Measurements from ENCODE around the gene DBN1. TPM values are rescaled to one million over a fixed set of nuclear protein-coding genes. Genes with fewer than 3 reads are reported as not detected.
A peak's percentile ranks its signal among the peaks of the same experiment; 100 is the strongest.

Gene DBN1
- total RNA-seq, 2 donors from 2014 or later = 30.2 to 55.1 TPM

DNA sequence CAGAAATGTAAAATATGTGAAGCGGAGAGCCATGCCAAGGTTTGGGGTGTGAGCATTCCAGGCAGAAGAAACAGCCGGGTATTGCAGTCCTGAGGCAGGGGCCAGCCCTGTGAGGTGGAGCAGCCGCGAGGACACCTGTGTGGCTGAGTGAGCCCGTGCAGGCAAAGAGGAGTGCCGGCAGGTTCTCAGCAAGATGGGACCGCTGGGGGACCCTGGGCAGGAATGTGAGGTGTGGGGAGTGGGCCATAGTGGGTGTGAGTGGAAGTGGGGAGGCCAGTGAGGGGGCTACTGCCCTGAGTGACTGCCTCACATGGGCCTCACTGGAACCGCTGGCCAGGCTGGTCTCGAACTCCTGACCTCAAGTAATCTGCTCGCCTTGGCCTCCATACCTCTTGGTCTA, 35.0 kb downstream of the DBN1 start:
- no peak for DNase-seq
- ATAC-seq = no peak
- intact Hi-C loops (cut with DNase I) = no loop called here

DNA sequence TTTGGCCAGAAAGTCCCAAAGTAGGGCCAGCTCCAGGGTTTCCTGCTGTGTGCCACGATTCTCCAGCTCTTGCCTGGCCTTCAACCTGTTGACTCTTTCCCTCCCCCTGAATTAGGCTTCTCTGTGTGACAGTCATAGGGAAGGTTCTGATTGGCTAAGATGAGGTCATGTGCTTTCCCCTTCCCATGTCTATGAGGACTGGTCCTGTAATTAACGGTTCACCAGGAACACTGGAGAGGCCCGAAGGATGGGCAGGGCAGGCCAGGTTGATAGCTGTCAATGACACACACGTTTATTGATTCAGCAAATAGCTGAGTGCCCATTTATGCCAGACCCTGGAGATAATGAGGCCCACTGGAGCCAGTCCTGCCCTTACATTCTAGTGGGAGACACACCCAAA, 35.8 kb downstream of the DBN1 start:
- intact Hi-C loops (cut with DNase I) = no loop called here
- no peak for ATAC-seq
- no peak for DNase-seq

DNA sequence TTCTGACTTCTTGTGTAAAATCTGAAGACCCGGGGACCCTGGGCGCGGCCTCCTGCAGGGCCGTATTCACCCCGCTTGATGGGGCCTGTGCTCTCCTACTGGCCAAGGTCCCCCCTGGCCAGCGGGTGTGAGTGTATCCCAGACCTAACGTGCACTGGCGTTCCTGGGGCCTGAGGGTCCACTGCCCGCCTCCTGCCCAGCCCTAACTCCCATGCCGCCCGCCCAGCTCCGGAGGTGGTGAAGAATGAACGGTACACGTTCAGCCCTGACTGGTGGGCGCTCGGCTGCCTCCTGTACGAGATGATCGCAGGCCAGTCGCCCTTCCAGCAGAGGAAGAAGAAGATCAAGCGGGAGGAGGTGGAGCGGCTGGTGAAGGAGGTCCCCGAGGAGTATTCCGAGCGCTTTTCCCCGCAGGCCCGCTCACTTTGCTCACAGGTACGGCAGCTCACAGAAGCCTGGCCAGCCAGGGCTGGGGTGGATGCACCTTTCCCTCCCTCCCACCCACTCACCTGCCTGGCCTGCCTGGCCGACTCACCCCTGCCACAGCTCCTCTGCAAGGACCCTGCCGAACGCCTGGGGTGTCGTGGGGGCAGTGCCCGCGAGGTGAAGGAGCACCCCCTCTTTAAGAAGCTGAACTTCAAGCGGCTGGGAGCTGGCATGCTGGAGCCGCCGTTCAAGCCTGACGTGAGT, 37.4 kb downstream of the DBN1 start:
- intact Hi-C loops (cut with DNase I) = no loop called here
- DNase-seq (no peak), ATAC-seq (no peak)

DNA sequence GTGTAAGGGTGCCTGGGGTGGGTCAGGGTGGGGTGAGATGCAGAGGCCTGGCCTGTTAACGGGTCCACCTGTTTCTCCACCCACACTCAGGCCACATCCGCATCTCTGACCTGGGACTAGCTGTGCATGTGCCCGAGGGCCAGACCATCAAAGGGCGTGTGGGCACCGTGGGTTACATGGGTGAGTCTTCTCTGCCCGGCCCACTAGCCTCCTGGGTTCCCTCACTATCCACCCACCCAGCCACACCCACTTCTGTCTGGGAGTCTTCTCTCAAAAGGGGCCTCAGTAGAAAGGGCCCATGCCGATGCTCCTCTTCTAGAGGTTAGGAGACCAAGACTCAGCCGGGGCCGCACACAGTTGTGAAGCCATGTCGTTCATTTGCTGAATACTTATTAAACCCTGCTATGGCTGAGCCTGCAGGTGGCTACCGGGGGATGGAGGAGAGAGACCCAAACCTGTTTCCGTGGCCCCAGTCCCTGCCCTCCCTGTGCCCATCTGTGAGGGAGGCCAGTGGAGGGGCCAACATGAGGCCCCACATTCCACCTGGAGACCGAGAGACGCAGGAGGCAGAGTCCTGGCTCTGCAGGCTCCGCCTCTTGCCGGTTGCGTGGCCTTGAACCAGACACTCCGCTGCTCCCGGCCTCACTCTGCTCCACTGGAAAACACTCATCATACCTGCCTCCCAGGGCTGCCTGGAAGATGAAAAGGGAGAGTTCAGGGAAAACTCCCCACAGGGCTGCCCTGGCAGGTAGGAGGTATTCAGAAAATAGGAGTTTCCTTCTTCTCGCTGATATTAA, 38.3 kb downstream of the DBN1 start:
- ATAC-seq = no peak
- DNase-seq = no peak
- intact Hi-C loops (cut with DNase I) = no loop called here

DNA sequence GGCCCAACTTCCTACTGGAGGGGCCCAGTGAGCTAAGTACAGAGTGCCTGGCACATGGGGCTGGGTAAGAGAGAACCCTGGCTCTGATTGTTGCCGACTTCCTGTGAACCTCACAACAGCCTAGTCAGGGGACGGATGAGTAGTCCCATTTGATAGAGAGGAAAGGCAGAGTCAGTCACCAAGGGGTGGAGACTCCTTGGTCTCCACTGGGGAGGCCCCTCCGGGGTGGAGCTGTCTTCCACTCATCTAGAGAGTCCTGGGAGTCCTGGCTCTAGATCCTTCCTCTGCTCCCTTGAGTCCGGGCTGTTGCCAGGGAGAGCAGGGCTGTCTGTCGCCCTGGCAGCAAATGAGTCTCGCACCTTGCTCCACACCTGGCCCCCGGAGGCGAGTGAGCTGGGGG, 39.0 kb downstream of the DBN1 start:
- DNase-seq = no peak
- intact Hi-C loops (cut with DNase I) = no loop called here
- ATAC-seq = no peak

DNA sequence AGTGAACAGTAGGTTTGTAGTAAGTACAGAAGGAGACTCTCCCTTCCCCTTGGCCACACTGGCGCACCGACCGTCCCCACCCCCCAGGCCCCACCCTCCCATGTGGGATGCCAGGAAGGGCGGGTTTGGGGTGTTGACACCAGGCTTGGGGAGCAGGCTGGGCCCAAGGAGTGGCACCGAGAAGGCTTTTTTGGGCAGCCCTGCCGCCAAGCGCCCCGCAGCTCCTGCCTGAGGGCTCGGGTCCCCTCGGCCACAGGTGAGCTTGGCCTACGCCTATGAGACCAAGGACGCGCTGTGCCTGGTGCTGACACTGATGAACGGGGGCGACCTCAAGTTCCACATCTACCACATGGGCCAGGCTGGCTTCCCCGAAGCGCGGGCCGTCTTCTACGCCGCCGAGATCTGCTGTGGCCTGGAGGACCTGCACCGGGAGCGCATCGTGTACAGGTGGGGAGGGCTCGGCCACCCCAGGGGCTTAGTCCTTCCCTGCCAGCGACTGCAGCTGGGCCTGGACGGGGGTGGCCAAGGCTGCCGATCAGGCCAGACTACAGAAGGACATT, 39.7 kb downstream of the DBN1 start:
- ATAC-seq = no peak
- no peak for DNase-seq
- intact Hi-C loops (cut with DNase I) = no loop called here

DNA sequence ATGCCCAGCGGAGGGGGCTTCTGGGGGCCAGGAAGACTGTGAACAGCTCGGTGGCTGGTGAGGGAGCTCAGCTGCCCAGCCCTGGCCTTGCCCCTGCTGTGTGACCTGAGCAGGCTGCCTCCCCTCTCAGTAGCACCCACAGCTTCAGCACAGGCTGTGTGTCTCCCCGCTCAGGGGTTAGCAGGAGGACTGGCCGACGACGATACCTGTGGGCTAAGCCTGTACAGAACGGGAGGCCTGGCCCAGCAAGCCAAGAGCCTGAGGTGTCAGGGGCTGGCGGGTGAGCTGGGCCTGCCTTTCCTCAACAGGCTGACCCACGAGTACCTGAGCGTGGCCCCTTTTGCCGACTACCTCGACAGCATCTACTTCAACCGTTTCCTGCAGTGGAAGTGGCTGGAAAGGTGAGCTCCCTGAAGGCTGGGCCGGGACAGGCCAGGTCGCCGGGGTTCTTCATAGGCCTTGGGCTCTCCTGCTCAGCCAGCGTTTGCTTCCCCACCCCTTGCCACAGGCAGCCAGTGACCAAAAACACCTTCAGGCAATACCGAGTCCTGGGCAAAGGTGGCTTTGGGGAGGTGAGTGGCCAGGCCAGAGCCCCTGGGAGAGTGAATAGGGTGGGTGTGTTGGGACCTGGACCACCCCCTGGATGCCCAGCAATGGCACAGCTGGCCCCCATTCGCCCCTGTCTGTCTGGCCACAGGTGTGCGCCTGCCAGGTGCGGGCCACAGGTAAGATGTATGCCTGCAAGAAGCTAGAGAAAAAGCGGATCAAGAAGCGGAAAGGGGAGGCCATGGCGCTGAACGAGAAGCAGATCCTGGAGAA, 40.4 kb downstream of the DBN1 start:
- ATAC-seq (no peak), DNase-seq (no peak)
- intact Hi-C loops (cut with DNase I) = no loop called here

DNA sequence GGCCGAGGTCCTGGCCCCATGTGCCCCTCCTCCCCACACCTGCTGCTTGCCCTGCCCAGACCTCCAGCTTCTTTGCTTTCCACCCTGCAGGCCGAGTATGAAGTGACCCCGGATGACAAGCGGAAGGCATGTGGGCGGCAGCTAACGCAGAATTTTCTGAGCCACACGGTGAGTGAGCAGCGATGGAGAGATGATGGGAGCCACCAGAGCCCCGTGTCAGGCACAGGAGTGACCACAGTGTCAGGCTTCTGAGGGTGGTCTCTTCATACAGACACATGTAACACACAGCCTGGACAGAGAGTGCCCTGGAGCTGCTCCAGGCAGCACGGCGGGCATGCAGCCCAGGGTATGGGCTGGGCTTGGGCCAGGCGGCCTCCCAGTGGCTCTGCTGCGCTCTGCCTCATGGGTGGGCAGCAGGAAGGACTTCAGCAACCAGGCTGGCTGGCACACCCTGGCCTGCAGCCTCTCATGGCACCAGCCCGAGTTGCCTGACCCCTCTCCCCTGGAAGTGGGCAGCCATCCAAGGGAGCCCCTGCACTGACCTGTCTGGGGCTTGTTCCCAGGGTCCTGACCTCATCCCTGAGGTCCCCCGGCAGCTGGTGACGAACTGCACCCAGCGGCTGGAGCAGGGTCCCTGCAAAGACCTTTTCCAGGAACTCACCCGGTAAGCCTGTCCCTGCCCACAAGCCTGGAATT, 41.1 kb downstream of the DBN1 start:
- no peak for DNase-seq
- intact Hi-C loops (cut with DNase I) = no loop called here
- peak; percentile 24 to 79 for ATAC-seq

DNA sequence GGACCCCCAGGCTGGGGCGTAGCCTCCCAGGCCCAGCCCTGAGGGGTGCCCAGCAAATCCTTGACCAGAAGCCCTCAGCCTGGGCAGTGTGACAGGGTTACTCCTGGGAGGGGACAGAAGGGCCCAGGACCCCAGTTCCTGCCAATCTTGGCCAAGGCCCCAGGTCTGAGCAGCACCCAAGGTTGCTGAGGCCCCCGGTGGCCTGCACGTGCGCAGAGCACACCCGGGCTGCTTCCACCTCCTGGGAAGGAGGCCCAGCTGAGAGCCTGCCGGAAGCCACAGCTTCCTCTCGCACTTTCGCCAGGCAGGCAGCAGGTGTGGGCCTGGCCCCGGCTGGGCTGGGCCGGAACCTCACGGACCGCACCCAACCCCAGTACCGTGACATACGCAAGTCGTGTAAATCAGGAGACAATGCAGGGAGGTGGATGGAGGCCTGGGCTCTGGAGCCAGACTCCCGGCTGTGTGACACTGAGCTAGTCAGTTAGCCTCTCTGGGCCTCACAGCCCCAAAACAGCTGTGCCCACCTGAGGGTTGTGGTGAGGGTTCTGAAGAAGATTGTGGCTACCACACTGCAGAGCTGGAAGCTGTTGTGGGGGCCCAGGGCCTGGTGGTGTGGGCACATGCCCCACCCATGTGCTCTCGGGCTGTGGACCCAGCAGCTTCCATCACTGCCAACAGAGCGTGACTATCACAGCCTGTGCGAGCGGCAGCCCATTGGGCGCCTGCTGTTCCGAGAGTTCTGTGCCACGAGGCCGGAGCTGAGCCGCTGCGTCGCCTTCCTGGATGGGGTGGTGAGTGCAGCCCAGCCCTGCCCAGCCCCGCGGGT, 41.9 kb downstream of the DBN1 start:
- intact Hi-C loops (cut with DNase I) = no loop called here
- DNase-seq (no peak), ATAC-seq (peak in 1 of 2 donors; percentile 6)

DNA sequence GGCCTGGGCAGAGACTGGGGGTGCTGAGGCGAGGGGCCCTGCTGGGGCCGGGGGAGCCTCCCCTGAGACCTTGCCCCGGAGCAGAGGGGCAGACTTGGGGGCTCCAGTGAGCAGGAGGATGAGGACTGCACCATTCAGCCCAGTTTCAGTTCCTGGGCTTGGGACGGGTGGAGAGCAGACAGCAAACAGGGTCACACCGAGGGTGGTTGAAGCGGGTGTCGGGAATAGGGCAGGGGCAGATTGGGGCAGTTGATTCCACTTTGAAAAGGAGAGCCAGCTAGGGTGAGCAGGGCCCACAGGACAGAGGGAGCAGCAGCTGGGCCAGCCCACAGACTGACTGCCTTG, 42.5 kb downstream of the DBN1 start:
- ATAC-seq (no peak), DNase-seq (no peak)
- intact Hi-C loops (cut with DNase I) = no loop called here

DNA sequence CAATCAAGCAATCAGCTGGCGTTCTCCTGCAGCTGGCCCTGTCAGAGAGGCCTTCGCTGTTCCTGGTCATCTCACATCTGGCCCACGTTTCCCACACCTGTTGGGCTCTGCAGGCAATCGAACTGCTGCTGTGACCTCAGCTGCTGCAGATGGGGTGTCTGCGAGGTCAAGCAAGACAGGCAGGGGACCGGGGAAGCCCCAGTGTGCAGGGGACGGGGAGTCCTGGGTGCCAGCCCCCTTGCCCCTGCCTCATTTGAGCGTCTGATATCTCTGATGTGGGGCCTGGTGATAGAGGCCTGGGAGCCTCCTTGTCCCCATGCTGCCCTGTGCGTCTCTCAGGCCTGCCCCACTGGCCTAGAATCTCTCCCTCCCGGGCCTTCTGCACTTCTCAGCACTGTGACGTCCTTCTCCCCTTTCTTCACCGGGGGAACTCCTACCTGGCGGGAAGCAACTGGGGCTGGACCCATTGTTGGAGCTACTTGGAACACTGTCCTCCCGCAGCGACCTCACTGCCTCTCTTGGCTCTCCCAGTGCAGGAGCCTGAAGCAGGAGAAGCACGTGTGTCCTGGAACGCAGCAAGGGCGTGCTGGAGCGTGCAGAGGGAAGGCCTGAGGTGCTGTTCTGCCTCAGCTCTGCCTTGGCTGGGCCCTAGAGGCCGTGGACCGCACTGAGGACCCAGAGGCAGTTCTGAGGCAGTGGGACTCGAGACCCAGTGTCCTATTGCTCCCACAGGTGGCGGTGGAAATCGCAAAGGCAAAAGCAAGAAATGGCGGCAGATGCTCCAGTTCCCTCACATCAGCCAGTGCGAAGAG, 43.1 kb downstream of the DBN1 start:
- ATAC-seq (no peak), DNase-seq (no peak)
- intact Hi-C loops (cut with DNase I) = no loop called here

DNA sequence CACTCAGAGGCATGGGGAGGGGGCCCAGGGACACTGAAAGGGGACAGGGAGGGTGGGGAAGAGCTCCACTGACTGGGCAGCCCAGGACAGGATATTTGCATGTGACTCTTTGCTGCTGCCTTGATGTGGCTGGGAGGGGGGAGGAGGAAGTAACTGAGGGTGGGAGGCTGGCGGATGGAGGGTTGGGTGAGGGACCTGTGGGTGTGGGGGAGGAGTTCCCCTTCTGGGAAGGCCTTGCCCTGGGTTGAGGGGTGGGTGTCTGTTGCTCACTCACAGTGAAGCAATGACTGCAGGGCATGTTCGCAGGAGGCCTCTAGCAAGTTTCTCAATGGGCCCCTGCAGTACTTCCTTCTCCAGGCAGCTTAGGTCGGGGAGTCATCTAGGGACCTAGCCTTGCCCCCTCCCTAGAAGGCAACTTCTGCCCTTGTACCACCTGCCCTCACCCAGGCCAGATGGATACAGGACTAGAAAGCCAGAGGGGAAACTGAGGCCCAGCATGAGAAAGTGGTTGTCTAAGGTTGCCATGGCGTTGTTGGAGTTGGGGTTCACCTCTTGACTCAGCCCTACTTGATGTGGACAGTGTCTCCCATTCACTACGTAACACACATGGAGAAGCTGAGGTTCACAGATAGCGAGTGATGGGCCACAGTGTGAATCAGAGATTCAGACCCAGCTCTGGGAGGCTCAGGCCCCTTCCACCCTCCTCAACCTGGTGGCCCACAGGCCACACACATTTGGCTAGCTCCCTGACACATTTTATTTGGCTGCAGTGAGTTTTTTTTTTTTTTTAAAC, 44.0 kb downstream of the DBN1 start:
- intact Hi-C loops (cut with DNase I) = no loop called here
- ATAC-seq (peak in 1 of 2 donors; percentile 1), DNase-seq (peak; percentile 72)

DNA sequence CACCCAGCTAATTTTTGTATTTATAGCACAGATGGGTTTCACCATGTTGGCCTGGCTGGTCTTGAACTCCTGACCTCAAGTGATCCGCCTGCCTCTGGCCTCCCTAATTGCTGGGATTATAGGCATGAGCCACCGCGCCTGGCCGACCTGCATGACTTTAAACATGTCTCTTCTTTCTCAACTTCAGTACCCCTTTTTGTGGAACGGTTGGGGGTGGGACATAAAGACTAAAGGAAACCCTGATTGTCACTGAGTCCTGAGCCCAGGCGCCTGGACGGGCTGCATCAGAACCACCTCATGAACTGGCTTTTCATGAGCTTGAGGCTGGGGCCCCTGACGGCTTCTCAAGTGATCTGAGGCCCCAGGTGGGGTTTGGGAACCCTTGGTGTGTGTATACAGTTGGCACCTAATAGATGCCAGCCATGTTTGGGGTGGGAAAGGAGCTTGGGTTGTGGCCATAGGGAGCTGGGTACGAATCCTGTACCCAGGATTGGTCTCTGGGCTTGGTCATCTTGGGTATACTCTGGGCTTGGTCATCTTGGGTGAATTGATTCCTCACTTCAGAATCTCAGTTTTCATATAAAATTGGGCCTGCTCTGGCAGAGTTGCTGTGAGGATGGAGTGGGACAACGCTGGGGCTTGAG, 44.7 kb downstream of the DBN1 start:
- intact Hi-C loops (cut with DNase I) = no loop called here
- DNase-seq (no peak), ATAC-seq (no peak)

DNA sequence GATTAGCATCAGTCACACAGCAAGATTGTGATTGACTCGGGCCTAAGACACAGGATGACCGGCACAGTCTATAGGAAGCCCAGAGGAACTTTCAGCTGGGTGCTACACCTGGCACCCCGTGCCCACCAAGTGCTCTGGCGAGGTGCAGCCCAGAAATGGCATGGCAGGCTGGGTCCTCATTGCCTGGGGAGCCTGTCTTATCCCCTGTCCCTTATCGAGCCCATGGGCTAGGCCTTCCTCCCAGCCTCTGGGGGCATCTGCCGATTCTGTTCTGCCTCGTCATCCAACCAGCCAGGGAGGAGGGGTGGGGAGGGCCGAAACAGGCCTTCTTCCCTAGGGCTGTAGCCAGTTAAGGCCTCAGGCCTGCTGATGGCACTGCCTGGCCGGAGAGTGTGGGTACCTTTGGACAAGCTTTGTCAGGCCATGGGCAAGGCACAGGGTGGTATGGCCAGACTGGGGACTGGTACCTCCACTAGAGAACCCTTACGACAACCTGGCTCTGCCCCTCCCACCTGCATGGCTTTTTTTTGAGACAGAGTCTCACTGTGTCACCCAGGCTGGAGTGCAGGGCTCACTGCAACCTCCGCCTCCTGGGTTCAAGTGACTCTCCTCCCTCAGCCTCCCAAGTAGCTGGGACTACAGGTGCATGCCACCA, 45.4 kb downstream of the DBN1 start:
- DNase-seq (no peak), ATAC-seq (no peak)
- intact Hi-C loops (cut with DNase I) = no loop called here

DNA sequence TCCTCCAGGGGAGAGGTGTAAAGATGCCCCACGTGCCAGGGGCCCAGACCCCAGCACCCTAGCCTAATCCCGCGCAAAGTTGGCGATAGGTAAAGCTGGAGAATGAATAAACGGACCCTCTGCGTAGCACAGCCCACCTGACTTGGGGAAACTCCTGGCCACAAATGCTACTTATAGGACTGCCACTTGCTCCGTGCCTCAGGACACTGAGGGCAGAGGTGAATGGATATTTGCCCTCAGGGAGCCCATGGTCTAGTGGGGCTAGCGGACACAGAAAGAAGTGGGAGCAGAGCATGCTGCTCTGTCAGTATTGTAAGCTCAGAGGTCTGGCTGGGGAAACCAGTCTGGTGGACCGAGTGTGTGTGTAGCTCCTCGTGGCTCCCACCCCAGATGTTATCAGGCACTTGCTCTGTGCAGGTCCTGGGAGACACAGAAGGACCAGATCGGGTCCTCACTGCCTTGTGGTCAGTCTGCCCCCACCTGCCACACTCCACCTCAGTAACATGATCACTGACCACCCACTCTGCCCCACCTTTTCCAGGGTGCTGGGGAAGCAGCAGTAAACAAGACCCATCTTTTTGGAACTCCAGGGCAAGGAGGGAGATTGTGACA, 46.1 kb downstream of the DBN1 start:
- intact Hi-C loops (cut with DNase I) = no loop called here
- no peak for DNase-seq
- no peak for ATAC-seq

All from left cardiac atrium (tissue), 4 donors.